Ovary (tissue), 3 donors: ENCODE measurements around the gene THBS1.

Source experiments
- EP300 ChIP-seq: sonication (generic); formaldehyde crosslinking; IDR thresholded peaks from one replicate; pipeline ENCODE4 v1.6.1; 2017; ENCODE audit warnings: antibody characterized with exemption
- POLR2A ChIP-seq: fragments of 450-650 bp; IDR thresholded peaks from one replicate; pipeline ENCODE4 v1.6.1; 2017; ENCODE audit warnings: antibody characterized with exemption, mild to moderate bottlenecking, moderate library complexity
- TF ChIP-seq, protein P1 (sequence below), 3 donors: fragments of 450-650 bp in 2 of 3; fragments of 200-600 bp in 1 of 3; IDR thresholded peaks; one replicate each; pipeline versions ENCODE4 v1.5.1 to v1.8.0; 2016 to 2022; ENCODE audit warnings: antibody characterized with exemption in 3 of 3, mild to moderate bottlenecking in 1 of 3
- donor health status: DM: no; HTN: no; CAD: no.

DNA sequence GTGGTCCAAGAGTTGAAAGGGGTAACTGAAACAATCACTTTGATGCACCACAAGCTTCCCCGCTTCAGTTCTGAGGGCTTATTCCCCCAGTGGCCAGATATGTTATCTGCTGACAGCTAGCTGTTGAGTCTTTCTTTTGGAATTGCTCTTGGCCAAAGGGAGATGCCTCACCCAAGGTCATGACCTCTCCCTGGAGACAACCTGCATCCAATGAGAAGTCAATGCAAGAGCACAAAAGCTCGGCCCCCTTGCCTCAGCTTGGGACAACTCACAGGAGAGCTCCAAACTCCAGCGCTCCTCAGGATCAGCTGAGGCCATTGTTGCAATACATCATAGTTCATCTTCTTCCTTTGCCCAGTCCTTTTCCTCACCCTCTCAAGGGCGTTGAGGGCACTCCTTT, 31.0 kb upstream of the THBS1 start:
- TF ChIP-seq, protein P1, sequence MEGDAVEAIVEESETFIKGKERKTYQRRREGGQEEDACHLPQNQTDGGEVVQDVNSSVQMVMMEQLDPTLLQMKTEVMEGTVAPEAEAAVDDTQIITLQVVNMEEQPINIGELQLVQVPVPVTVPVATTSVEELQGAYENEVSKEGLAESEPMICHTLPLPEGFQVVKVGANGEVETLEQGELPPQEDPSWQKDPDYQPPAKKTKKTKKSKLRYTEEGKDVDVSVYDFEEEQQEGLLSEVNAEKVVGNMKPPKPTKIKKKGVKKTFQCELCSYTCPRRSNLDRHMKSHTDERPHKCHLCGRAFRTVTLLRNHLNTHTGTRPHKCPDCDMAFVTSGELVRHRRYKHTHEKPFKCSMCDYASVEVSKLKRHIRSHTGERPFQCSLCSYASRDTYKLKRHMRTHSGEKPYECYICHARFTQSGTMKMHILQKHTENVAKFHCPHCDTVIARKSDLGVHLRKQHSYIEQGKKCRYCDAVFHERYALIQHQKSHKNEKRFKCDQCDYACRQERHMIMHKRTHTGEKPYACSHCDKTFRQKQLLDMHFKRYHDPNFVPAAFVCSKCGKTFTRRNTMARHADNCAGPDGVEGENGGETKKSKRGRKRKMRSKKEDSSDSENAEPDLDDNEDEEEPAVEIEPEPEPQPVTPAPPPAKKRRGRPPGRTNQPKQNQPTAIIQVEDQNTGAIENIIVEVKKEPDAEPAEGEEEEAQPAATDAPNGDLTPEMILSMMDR (IDR thresholded peaks at IDR 0.05): no peak
- TF ChIP-seq EP300 (no peak), POLR2A (no peak)
